Activated CD8-positive, alpha-beta memory T cell treated with anti-CD3 and anti-CD28 coated beads, Interleukin-2, amount 50 U/mL, for 48 hours (primary cell): ENCODE measurements around the gene PDZD2.

Experiments used
- DNase-seq: peaks from one replicate; pipeline ENCODE4 v3.0.0-alpha.2; 2020

Gene PDZD2

GRCh38 chr5:31889001-31889561, 250.2 kb downstream of the PDZD2 start:
- no peak for DNase-seq

- no peak for DNase-seq
Measured at GRCh38 chr5:31890046-31890445, 251.1 kb downstream of the PDZD2 start.

GRCh38 chr5:31894141-31894540, 255.2 kb downstream of the PDZD2 start:
- no peak for DNase-seq

- DNase-seq = no peak
Measured at GRCh38 chr5:31895199-31895820, 256.4 kb downstream of the PDZD2 start.

- DNase-seq = no peak
Measured at GRCh38 chr5:31898036-31898632, 259.2 kb downstream of the PDZD2 start.

- no peak for DNase-seq
Measured at GRCh38 chr5:31900296-31900865, 261.4 kb downstream of the PDZD2 start.

- no peak for DNase-seq
Measured at GRCh38 chr5:31901807-31902530, 263.0 kb downstream of the PDZD2 start.

- no peak for DNase-seq
Measured at GRCh38 chr5:31908396-31908795, 269.5 kb downstream of the PDZD2 start.

- no peak for DNase-seq
Measured at GRCh38 chr5:31909073-31909472, 270.1 kb downstream of the PDZD2 start.

- no peak for DNase-seq
Measured at GRCh38 chr5:31911291-31912265, 272.6 kb downstream of the PDZD2 start.

GRCh38 chr5:31913808-31914207, 274.9 kb downstream of the PDZD2 start:
- no peak for DNase-seq

- no peak for DNase-seq
Measured at GRCh38 chr5:31916327-31916726, 277.4 kb downstream of the PDZD2 start.

- DNase-seq = no peak
Measured at GRCh38 chr5:31918739-31919138, 279.8 kb downstream of the PDZD2 start.

GRCh38 chr5:31921852-31922305, 282.9 kb downstream of the PDZD2 start:
- no peak for DNase-seq

- no peak for DNase-seq
Measured at GRCh38 chr5:31924005-31924404, 285.1 kb downstream of the PDZD2 start.

- no peak for DNase-seq
Measured at GRCh38 chr5:31931874-31932273, 292.9 kb downstream of the PDZD2 start.

- no peak for DNase-seq
Measured at GRCh38 chr5:31934156-31934555, 295.2 kb downstream of the PDZD2 start.

- DNase-seq = no peak
Measured at GRCh38 chr5:31935496-31936369, 296.8 kb downstream of the PDZD2 start.

GRCh38 chr5:31936683-31937082, 297.8 kb downstream of the PDZD2 start:
- no peak for DNase-seq

- DNase-seq = no peak
Measured at GRCh38 chr5:31937226-31937625, 298.3 kb downstream of the PDZD2 start.

- no peak for DNase-seq
Measured at GRCh38 chr5:31937703-31938102, 298.8 kb downstream of the PDZD2 start.
